Neuronal stem cell (in vitro differentiated cells): Measurements from ENCODE around the gene SYT7.

Experiments used
- DNase-seq: peaks from one replicate; pipeline ENCODE4 v3.0.0-alpha.2; 2013; ENCODE audit warnings: low spot score
- H2AFZ ChIP-seq: one replicate; pipeline ENCODE4 v1.6.1; 2013; ENCODE audit warnings: mild to moderate bottlenecking, low read length, inconsistent platforms
- H2AK5ac ChIP-seq: 2 replicates; pipeline ENCODE4 v1.6.1; 2013; ENCODE audit warnings: low read depth, mild to moderate bottlenecking, inconsistent platforms, low read length, moderate library complexity, mixed read lengths
- H2BK120ac ChIP-seq: 2 replicates; pipeline ENCODE4 v1.6.1; 2013; ENCODE audit warnings: low read depth, mild to moderate bottlenecking, inconsistent platforms, low read length, moderate library complexity, mixed read lengths
- H2BK12ac ChIP-seq: one replicate; pipeline ENCODE4 v1.6.1; 2013; ENCODE audit warnings: low read length, inconsistent platforms
- H2BK15ac ChIP-seq: 2 replicates; pipeline ENCODE4 v1.6.1; 2013; ENCODE audit warnings: mild to moderate bottlenecking, low read length, inconsistent platforms, mixed read lengths
- H2BK5ac ChIP-seq: one replicate; pipeline ENCODE4 v1.6.1; 2013; ENCODE audit warnings: inconsistent platforms, mild to moderate bottlenecking, low read length, moderate library complexity
- H3K14ac ChIP-seq: one replicate; pipeline ENCODE4 v1.6.1; 2013; ENCODE audit warnings: low read length, inconsistent platforms
- H3K18ac ChIP-seq: 2 replicates; pipeline ENCODE4 v1.6.1; 2013; ENCODE audit warnings: low read length, inconsistent platforms
- H3K23ac ChIP-seq: 2 replicates; pipeline ENCODE4 v1.6.1; 2013; ENCODE audit warnings: low read depth, mild to moderate bottlenecking, mixed read lengths, low read length, inconsistent platforms; ENCODE audit not compliant: poor library complexity
- H3K27ac ChIP-seq: replicated peaks from 3 replicates; pipeline ENCODE4 v1.5.1; 2013; ENCODE audit warnings: low read length, inconsistent platforms
- H3K27me3 ChIP-seq, 3 experiments: 2 replicates each; pipeline ENCODE4 v1.6.1; 2013; ENCODE audit warnings: low read length in 3 of 3, mild to moderate bottlenecking in 2 of 3, inconsistent platforms in 1 of 3, low read depth in 1 of 3, mixed read lengths in 1 of 3, moderate library complexity in 1 of 3; ENCODE audit not compliant: control insufficient read depth in 3 of 3, insufficient read depth in 3 of 3
- H3K36me3 ChIP-seq, 2 donors: replicated peaks in 1 of 2; 2 replicates each; pipeline ENCODE4 v1.6.1; 2013; ENCODE audit warnings: low read length in 2 of 2; ENCODE audit not compliant: control insufficient read depth in 2 of 2, insufficient read depth in 2 of 2
- H3K4ac ChIP-seq: 2 replicates; pipeline ENCODE4 v1.6.1; 2013; ENCODE audit warnings: inconsistent platforms, mild to moderate bottlenecking, low read length, moderate library complexity
- H3K4me1 ChIP-seq, 2 donors: 1 replicate in 1 of 2; 2 replicates in 1 of 2; pipeline ENCODE4 v1.6.1; 2013; ENCODE audit warnings: low read length in 2 of 2, low read depth in 1 of 2; ENCODE audit not compliant: control insufficient read depth in 2 of 2, insufficient read depth in 1 of 2
- H3K4me2 ChIP-seq: one replicate; pipeline ENCODE4 v1.6.1; 2013; ENCODE audit warnings: mild to moderate bottlenecking, low read length, inconsistent platforms; ENCODE audit not compliant: insufficient read depth, poor library complexity, severe bottlenecking
- H3K4me3 ChIP-seq, 2 donors: 2 replicates each; pipeline ENCODE4 v1.5.1; 2013; ENCODE audit warnings: low read length in 2 of 2, mild to moderate bottlenecking in 2 of 2, inconsistent platforms in 1 of 2, moderate library complexity in 1 of 2
- H3K79me1 ChIP-seq: one replicate; pipeline ENCODE4 v1.6.1; 2013; ENCODE audit warnings: low read depth, mild to moderate bottlenecking, inconsistent platforms, low read length, moderate library complexity
- H3K9ac ChIP-seq: one replicate; pipeline ENCODE4 v1.6.1; 2013; ENCODE audit warnings: mild to moderate bottlenecking, low read depth, low read length, inconsistent platforms; ENCODE audit not compliant: poor library complexity
- H3K9me3 ChIP-seq, 2 donors: replicated peaks in 1 of 2; 2 replicates each; pipeline versions ENCODE3 to v1.6.1; 2013; ENCODE audit warnings: low read length in 2 of 2, mild to moderate bottlenecking in 2 of 2, inconsistent platforms in 1 of 2, low read depth in 1 of 2, mixed read lengths in 1 of 2, moderate library complexity in 1 of 2; ENCODE audit not compliant: control insufficient read depth in 2 of 2, insufficient read depth in 1 of 2
- H4K8ac ChIP-seq: one replicate; pipeline ENCODE4 v1.6.1; 2013; ENCODE audit warnings: low read depth, mild to moderate bottlenecking, inconsistent platforms, low read length, moderate library complexity
- H4K91ac ChIP-seq: one replicate; pipeline ENCODE4 v1.6.1; 2013; ENCODE audit warnings: low read length, low read depth, mild to moderate bottlenecking, inconsistent platforms; ENCODE audit not compliant: poor library complexity
- WGBS, 2 donors: extraction: QIAGEN DNeasy Blood & Tissue Kit; methylation state at CpG; one replicate each; pipeline ENCODE4 v1.1.7; 2013; ENCODE audit warnings: missing lambda C conversion rate in 2 of 2, mixed read lengths in 1 of 2; ENCODE audit not compliant: insufficient read length in 2 of 2, insufficient replicate concordance in 1 of 2; ENCODE audit errors: extremely low coverage in 2 of 2; 5-methylcytosine and 5-hydroxymethylcytosine counted together

The SYT7 gene

GRCh38 chr11:61505640-61506155 lies 75.2 kb downstream of the SYT7 start:
- Histone ChIP-seq H3K4me2 (no peak overlapping the region), H3K4me3 (no peak overlapping the region), H3K23ac (peak overlapping the region; percentile 49), H3K4ac (no peak overlapping the region), H2AFZ (peak overlapping the region; percentile 55), H3K27ac (no peak overlapping the region), H2BK120ac (no peak overlapping the region), H4K91ac (peak overlapping the region; percentile 14), H3K27me3 (peaks cover 0 to 32% (median 26%) of the 10 kb centered on the region in 3 experiments), H3K79me1 (no peaks in the 10 kb centered on the region), H4K8ac (no peak overlapping the region), H2AK5ac (no peak overlapping the region), H3K18ac (peak overlapping the region; percentile 53), H2BK15ac (no peak overlapping the region), H3K9me3 (peaks cover 0 to 1% of the 10 kb centered on the region in 2 donors), H3K36me3 (no peaks in the 10 kb centered on the region), H3K9ac (no peak overlapping the region), H3K4me1 (peaks cover 10 to 44% of the 10 kb centered on the region in 2 donors), H2BK12ac (peak overlapping the region; percentile 50), H3K14ac (no peak overlapping the region), H2BK5ac (peak overlapping the region; percentile 62)
- WGBS, 2 donors: no CpG with 5 or more reads among the region's 10 CpGs
- DNase-seq: no peak

GRCh38 chr11:61505106-61505505 lies 75.8 kb downstream of the SYT7 start:
- Histone ChIP-seq H3K9ac (no peak overlapping the region), H3K9me3 (peaks cover 0 to 1% of the 10 kb centered on the region in 2 donors)
- WGBS, 2 donors: no CpG with 5 or more reads among the region's 5 CpGs

GRCh38 chr11:61503135-61503770 lies 77.6 kb downstream of the SYT7 start:
- Histone ChIP-seq H3K14ac (no peak overlapping the region), H4K91ac (no peak overlapping the region), H3K4me1 (peaks cover 10 to 51% of the 10 kb centered on the region in 2 donors), H2AFZ (no peak overlapping the region), H3K23ac (no peak overlapping the region), H2BK12ac (no peak overlapping the region), H3K36me3 (no peaks in the 10 kb centered on the region), H3K27me3 (peaks cover 0 to 18% (median 14%) of the 10 kb centered on the region in 3 experiments), H3K27ac (no peak overlapping the region), H2AK5ac (peak overlapping the region; percentile 70), H3K4me3 (peak overlapping the region in 1 of 2 donors; percentile 50), H3K4me2 (no peak overlapping the region), H3K4ac (no peak overlapping the region), H3K79me1 (no peaks in the 10 kb centered on the region), H3K18ac (no peak overlapping the region), H2BK5ac (no peak overlapping the region), H3K9me3 (peaks cover 0 to 1% of the 10 kb centered on the region in 2 donors), H4K8ac (no peak overlapping the region), H3K9ac (peak overlapping the region; percentile 9), H2BK120ac (no peak overlapping the region), H2BK15ac (no peak overlapping the region)
- no CpG with 5 or more reads among the region's 8 CpGs for WGBS, 2 donors
- no peak for DNase-seq

More at GRCh38 chr11:61505106-61505505, 75.8 kb downstream of the SYT7 start:
- no peak overlapping the region for H4K91ac ChIP-seq
- H3K4me2 ChIP-seq: no peak overlapping the region
- H2AFZ ChIP-seq: no peak overlapping the region
- no peak for DNase-seq
- H3K23ac ChIP-seq: no peak overlapping the region
- H2BK12ac ChIP-seq: no peak overlapping the region
- H2BK120ac ChIP-seq: no peak overlapping the region
- no peak overlapping the region for H3K27ac ChIP-seq
- no peak overlapping the region for H3K18ac ChIP-seq
- H4K8ac ChIP-seq: no peak overlapping the region
- no peak overlapping the region for H3K14ac ChIP-seq
- H3K4me3 ChIP-seq: no peak overlapping the region
- H3K4ac ChIP-seq: no peak overlapping the region
- peaks cover 10 to 42% of the 10 kb centered on the region in 2 donors for H3K4me1 ChIP-seq
- peaks cover 0 to 26% (median 25%) of the 10 kb centered on the region in 3 experiments for H3K27me3 ChIP-seq
- no peak overlapping the region for H2BK5ac ChIP-seq
- no peaks in the 10 kb centered on the region for H3K36me3 ChIP-seq
- no peak overlapping the region for H2BK15ac ChIP-seq
- no peak overlapping the region for H2AK5ac ChIP-seq
- H3K79me1 ChIP-seq: no peaks in the 10 kb centered on the region

- H3K4me3 ChIP-seq: no peak overlapping the region
- DNase-seq: no peak
- no CpG with 5 or more reads among the region's 1 CpG for WGBS, 2 donors
- H3K79me1 ChIP-seq: no peaks in the 10 kb centered on the region
- no peak overlapping the region for H2BK12ac ChIP-seq
- H3K9me3 ChIP-seq: peaks cover 0 to 1% of the 10 kb centered on the region in 2 donors
- no peak overlapping the region for H3K18ac ChIP-seq
- H3K4me1 ChIP-seq: peaks cover 4 to 49% of the 10 kb centered on the region in 2 donors
- no peak overlapping the region for H4K8ac ChIP-seq
- H3K27me3 ChIP-seq: peaks cover 0 to 11% (median 7%) of the 10 kb centered on the region in 3 experiments
- H2AK5ac ChIP-seq: peak overlapping the region; percentile 70
- no peak overlapping the region for H2AFZ ChIP-seq
- H3K14ac ChIP-seq: no peak overlapping the region
- no peak overlapping the region for H3K27ac ChIP-seq
- H3K23ac ChIP-seq: no peak overlapping the region
- H2BK120ac ChIP-seq: no peak overlapping the region
- no peak overlapping the region for H3K4ac ChIP-seq
- H2BK5ac ChIP-seq: no peak overlapping the region
- H3K36me3 ChIP-seq: no peaks in the 10 kb centered on the region
- H3K4me2 ChIP-seq: no peak overlapping the region
- H2BK15ac ChIP-seq: no peak overlapping the region
- no peak overlapping the region for H3K9ac ChIP-seq
- H4K91ac ChIP-seq: no peak overlapping the region
Measured at GRCh38 chr11:61502522-61502921, 78.4 kb downstream of the SYT7 start.
